Amniotic stem cell (primary cell): ENCODE data around the gene LOC101059915.
"Not testable (repeated sequence)": the region's sequence is repeated elsewhere in the genome, so short reads cannot be mapped to it uniquely, and the experiment has no call there.

Experiments used
- DNase-seq: peaks from one replicate; lab custom pipeline; 2025; lab: John Stamatoyannopoulos, UW

Gene LOC101059915

DNA sequence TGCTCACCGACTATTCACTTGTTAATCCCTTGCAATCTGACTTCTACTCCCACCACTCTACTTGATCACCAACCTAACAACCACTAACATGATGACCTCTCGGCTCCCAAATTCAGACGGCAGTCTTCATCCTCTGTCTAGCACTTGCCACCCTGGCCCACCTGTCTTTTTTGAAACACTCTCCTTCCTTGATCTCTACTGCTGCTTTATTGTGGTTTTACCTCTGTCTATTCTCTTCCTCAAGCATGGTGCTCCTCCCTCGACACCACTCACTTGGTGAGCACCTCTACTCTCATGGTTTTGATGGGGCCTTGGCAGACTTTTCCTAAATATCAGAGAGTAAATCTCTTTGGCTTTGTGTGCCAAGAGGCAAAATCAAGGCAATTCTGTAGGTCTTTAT lies 27.3 kb upstream of the LOC101059915 start:
- no peak for DNase-seq

GRCh38 chrX:71644406-71644805 lies 22.9 kb upstream of the LOC101059915 start:
- not testable (repeated sequence) for DNase-seq

GRCh38 chrX:71650333-71650969 lies 16.9 kb upstream of the LOC101059915 start:
- no peak for DNase-seq

- DNase-seq: peak; percentile 2
Observed at GRCh38 chrX:71652405-71652804, 14.9 kb upstream of the LOC101059915 start.

DNA sequence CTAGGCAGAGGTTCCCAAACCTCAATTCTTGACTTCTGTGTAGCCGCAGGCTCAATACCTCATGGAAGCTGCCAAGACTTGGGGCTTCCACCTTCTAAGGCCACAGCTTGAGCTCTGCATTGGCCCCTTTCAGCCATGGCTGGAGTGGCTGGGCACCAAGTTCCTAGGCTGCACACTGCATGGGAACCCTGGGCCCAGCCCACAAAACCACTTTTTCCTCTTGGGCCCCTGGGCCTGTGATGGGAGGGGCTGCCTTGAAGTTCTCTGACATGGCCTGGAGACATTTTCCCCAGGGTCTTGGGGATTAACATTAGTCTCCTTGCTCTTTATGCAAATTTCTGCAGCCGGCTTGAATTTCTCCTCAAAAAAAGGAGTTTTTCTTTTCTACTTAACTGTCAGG lies 14.0 kb upstream of the LOC101059915 start:
- no peak for DNase-seq

GRCh38 chrX:71657267-71657666 lies 10.1 kb upstream of the LOC101059915 start:
- no peak for DNase-seq

- DNase-seq: no peak
Observed at GRCh38 chrX:71659342-71659741, 8.0 kb upstream of the LOC101059915 start.

DNA sequence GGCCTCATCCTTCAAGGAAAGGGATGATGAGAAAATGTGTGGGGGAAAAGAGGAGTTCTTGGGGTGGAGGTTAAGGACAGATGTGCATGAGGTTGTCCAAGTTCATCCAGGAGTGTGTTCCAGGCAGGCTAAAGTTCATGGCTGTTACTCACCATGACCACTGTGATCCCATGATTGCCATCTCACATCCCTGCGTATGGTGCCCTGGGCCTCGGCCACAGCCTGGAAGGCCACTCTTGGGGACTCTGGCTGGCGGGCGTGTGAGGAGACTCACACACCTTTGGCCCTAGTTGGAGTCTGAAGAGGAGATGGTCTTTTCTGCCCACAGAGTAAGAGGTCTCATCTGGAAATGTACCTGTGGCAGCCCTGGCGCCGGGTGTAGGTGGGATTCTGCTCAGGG lies 7.4 kb upstream of the LOC101059915 start:
- no peak for DNase-seq

- DNase-seq: no peak
Observed at GRCh38 chrX:71660562-71661416, 6.6 kb upstream of the LOC101059915 start.

GRCh38 chrX:71661919-71662318 lies 5.4 kb upstream of the LOC101059915 start:
- DNase-seq: no peak

DNA sequence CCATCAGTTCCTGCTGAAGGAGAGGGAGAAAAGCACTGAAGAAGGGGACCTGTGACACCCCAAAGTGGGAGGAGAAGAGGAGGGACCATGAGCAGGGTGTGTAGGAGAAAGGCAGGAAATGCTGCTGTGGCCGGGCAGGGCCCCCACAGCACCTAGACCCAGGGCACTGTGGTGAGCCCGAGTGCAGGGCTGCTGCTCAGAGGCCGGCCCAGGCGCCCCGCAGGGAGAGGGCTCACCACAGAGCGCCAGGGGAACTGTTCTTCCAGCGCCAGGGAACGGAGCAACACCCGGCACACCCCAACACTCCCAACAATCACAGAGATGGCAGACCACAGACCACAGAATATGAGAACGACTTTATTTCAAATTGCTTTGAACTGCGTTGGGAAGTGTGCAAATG lies 4.7 kb upstream of the LOC101059915 start:
- not testable (repeated sequence) for DNase-seq

GRCh38 chrX:71663238-71663637 lies 4.1 kb upstream of the LOC101059915 start:
- not testable (repeated sequence) for DNase-seq

DNA sequence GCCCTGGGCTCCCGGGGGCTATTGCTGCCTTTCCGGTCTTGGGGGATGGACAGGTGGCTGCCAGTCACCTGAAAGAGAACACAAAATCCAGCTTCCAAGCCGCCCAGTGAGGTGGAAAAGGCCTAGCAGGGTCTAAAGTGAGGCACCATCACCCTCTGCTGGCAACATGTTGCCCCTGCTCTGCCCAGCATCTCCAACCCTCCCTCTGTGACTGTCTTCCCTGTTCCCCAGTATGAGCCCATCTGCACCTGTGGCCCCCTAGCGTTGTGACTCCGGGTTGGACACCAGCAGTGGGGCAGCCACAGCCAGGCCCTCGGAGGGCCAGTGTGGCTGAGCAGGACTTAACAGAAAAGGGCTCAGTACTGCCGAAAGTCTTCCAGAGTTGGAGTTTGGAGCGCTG lies 3.1 kb upstream of the LOC101059915 start:
- not testable (repeated sequence) for DNase-seq

GRCh38 chrX:71664889-71665491 lies 2.4 kb upstream of the LOC101059915 start:
- no peak for DNase-seq

- DNase-seq: no peak
Observed at GRCh38 chrX:71665747-71666146, 1.6 kb upstream of the LOC101059915 start.

DNA sequence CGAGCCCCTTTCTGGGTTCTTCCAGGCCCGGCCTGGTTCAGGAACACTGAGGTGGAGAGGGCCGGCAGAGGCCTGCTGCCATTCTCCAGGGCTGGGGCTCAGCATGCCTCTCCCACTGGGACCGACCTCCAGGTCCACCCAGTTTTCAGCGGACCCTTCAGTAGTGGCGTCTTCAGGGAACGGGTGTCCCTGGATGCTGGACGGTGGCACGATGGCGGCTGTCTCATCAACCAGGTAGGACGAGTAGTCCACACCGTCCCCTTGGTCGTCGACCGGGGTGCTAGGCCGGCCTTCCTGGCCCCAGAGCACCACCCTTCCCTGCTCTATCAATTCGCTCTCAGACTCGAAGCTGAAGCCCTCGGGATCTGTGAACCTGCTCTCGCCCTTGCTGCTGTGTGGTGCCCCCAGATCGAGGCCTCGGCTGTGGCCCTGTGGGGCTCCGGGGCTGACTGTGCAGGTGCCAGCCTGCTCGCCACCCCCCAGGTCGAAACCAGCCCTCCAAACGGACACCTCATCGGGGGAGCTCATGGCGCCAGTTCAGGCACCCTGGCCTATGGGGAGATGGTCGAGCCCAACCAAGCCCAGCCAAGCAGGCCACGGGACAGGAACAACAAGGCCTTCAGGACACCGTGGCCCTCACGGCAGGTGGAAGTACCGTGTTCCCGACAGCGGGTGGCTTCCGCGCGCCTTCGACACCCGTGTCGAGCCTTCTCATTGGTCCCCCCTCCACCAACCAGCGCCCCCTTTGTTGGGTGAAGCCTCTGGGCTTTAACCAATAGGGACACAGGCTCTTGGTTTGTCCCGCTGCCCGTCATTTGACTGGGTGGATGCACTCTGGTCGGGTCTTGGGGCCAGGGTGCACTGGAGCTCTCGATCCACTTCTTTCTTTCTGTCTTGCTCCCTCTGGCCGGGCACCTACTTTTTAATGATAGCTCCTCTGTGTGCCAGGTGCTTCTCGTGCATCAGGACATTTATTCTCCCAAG lies 814 bp upstream of the LOC101059915 start:
- DNase-seq: no peak

GRCh38 chrX:71668248-71668595 lies 876 bp downstream of the LOC101059915 start:
- no peak for DNase-seq

DNA sequence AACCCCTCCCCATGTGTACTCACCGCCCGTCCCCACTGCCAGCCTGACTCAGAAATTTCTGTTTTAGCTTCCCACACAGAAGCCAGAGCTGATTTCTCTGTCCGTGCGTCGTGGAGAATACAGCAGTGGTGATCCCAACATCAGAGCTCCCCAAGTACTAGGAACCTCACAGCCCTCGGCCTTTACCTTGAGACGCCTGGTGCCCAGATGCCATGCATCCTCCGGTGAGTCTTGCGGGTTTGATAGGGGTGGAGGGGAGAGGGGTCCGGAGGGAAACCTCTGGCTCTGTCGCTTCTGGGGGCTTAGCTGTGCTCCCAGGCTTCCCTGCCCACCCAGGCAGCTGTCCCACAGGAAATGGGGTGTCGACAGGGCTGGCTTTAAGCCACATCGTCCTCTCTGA lies 2.1 kb downstream of the LOC101059915 start:
- DNase-seq: no peak

GRCh38 chrX:71669947-71670346 lies 2.6 kb downstream of the LOC101059915 start:
- not testable (repeated sequence) for DNase-seq

DNA sequence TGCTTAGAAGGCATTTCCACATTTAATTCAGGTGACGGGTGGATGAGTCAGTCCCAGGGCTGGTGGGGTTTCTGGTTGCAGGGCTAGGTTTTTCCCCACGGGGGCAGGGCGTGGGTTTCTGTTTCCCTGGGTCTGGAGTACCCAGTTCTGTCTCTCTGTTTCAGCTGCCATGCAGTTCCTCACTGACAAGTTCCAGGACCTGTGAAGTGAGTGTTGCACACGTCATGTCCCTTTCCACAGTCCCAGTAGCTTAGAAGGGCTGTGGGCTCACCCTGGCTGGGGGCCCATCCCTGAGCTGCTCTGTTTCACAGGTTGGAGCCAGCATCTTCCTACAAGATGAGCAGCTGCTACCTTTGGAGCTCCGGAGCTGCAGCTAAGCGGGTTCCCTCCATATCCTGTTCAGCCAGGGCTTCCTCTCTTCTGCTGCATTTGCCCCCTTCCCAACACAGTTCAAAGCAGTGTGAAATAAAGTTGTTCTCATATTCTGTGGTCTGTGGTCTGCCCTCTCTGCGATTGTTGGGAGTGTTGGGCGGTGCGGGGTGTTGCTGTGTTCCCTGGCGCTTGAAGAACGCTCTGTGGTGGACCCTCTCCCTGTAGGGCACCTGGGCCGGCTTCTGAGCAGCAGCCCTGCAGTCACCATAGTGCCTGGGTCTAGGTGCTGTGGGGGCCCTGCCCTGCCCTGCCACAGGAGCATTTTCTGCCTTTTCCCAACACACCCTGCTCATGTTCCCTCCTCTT lies 3.9 kb downstream of the LOC101059915 start:
- DNase-seq: no peak

DNA sequence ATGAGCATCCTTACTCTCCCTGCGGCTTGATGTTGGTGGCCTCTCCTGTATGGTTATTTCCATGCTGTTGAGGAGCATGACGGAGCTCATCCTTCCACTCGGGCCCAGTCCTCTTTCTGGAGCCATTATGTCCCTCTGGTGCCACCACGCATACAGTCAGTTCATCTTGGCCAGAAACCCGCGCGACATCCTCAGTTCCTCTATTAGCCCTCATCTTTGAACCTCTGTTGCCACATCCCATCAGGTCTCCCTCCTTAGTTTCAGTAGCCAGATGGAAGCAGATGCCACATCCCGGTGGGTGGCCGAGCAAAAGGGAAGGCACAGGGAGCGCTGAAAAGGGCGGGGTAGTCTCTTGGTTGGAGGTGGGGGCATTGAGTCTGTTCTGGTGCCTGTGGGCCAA lies 4.6 kb downstream of the LOC101059915 start:
- DNase-seq: no peak
